Measurements from ENCODE around the gene AWAT1. TPM values are rescaled to one million over a fixed set of nuclear protein-coding genes. Genes with fewer than 3 reads are reported as not detected.
"Not testable (repeated sequence)": the region's sequence is repeated elsewhere in the genome, so short reads cannot be mapped to it uniquely, and the experiment has no call there.

The AWAT1 gene
- total RNA-seq, 1 donor from 2014 or later = not detected

DNA sequence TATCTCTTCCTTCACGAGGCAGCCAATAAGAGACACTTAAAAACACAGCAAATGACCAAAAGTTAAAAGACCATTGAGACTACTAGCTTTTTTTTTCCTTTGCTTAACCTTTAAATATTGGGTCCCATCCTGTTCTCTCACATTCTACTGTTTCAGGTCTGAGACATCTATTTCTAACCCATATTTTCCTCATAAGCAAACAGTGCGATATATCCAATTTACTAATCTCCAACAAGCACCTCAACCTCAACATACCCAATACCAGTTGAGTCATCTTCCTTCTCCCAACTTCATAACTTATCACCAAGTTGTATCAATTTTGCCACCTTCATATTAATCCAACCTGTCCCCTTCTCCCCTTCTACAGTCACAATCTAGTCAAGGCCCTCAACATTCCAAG, 7.0 kb downstream of the AWAT1 start:
- no peak overlapping the region for H3K27ac Mint-ChIP-seq (ENCODE audit: unreplicated experiment)

DNA sequence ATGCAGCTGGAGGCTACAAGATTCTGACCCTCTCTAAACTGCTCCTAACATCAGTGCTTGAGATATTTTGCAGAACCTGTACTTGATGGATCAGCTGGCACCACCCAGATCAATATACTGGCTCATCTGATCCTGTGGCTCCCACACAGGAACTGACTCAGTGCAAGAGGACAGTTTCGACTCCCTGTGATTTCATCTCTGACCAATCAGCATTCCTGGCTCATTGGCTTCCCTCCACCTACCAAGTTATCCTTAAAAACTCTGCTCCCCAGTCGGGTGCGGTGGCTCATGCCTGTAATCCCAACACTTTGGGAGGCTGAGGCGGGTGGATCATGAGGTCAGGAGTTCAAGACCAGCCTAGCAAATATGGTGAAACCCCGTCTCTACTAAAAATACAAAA, 9.1 kb downstream of the AWAT1 start:
- H3K27me3 Mint-ChIP-seq (ENCODE audit: low read depth); H3K27ac Mint-ChIP-seq (ENCODE audit: unreplicated experiment); H3K36me3 Mint-ChIP-seq (ENCODE audit: low read depth); H3K4me1 Mint-ChIP-seq; DNase-seq (ENCODE audit: low read depth, low spot score); H3K4me3 Mint-ChIP-seq; H3K9me3 Mint-ChIP-seq: not testable (repeated sequence)

More for the DNA sequence above, 7.0 kb downstream of the AWAT1 start:
- TF ChIP-seq, protein P1, sequence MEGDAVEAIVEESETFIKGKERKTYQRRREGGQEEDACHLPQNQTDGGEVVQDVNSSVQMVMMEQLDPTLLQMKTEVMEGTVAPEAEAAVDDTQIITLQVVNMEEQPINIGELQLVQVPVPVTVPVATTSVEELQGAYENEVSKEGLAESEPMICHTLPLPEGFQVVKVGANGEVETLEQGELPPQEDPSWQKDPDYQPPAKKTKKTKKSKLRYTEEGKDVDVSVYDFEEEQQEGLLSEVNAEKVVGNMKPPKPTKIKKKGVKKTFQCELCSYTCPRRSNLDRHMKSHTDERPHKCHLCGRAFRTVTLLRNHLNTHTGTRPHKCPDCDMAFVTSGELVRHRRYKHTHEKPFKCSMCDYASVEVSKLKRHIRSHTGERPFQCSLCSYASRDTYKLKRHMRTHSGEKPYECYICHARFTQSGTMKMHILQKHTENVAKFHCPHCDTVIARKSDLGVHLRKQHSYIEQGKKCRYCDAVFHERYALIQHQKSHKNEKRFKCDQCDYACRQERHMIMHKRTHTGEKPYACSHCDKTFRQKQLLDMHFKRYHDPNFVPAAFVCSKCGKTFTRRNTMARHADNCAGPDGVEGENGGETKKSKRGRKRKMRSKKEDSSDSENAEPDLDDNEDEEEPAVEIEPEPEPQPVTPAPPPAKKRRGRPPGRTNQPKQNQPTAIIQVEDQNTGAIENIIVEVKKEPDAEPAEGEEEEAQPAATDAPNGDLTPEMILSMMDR (conservative IDR thresholded peaks at IDR 0.05) = no peak
- Mint-ChIP-seq H3K27me3 (ENCODE audit: low read depth) (no peaks in the 10 kb centered on the region), H3K4me1 (no peaks in the 10 kb centered on the region), H3K36me3 (ENCODE audit: low read depth) (peaks cover 2% of the 10 kb centered on the region), H3K9me3 (peaks cover 6% of the 10 kb centered on the region), H3K4me3 (no peak overlapping the region)
- DNase-seq (ENCODE audit: low read depth, low spot score) = no peak

DNA sequence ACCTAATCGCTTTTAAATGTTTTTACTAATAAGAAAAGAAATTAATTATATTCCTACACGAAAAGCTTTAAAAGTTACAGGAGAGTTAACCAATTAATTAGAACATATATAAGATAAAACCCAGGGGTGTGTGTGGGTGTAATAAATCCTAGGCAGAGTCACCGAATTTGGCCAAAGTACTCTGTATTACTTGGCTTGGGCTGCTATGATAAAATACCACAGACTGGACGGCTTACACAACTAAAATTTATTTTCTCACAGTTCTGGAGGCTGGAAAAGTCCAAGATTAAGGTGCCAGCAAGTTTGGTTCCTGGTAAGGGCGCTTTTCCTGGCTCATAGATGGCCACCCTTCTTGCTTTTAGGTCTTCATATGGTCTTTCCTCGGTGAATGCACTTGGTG, 10.4 kb downstream of the AWAT1 start:
- DNase-seq (ENCODE audit: low read depth, low spot score) = no peak
- Mint-ChIP-seq H3K4me3 (no peak overlapping the region), H3K9me3 (peaks cover 7% of the 10 kb centered on the region), H3K27me3 (ENCODE audit: low read depth) (no peaks in the 10 kb centered on the region), H3K4me1 (no peaks in the 10 kb centered on the region), H3K36me3 (ENCODE audit: low read depth) (peaks cover 2% of the 10 kb centered on the region), H3K27ac (ENCODE audit: unreplicated experiment) (no peak overlapping the region)
- TF ChIP-seq, protein P1 (conservative IDR thresholded peaks at IDR 0.05) = no peak

DNA sequence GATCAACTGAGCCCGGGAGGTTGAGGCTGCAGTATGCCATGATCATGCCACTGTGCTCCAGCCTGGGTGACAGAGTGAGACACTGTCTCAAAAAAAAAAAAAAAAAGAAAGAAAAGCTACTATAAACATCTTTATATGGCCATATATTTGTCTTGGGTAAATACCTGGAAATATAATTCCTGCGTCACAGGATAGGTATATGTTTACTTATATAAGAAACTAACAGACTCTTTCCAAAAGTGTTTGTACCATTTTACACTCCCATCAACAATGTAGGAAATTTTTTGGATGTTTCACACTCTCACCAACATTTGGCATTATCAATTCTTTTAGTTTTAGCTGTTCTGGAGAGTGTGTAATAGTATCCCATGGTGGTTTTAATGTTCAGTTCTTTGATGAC, 12.8 kb downstream of the AWAT1 start:
- H3K36me3 Mint-ChIP-seq (ENCODE audit: low read depth) = peaks cover 5% of the 10 kb centered on the region
- H3K4me1 Mint-ChIP-seq = no peaks in the 10 kb centered on the region
- TF ChIP-seq, protein P1 (conservative IDR thresholded peaks at IDR 0.05) = no peak
- H3K4me3 Mint-ChIP-seq = no peak overlapping the region
- no peaks in the 10 kb centered on the region for H3K27me3 Mint-ChIP-seq (ENCODE audit: low read depth)
- no peak overlapping the region for H3K27ac Mint-ChIP-seq (ENCODE audit: unreplicated experiment)
- DNase-seq (ENCODE audit: low read depth, low spot score) = no peak
- H3K9me3 Mint-ChIP-seq = peaks cover 5% of the 10 kb centered on the region

DNA sequence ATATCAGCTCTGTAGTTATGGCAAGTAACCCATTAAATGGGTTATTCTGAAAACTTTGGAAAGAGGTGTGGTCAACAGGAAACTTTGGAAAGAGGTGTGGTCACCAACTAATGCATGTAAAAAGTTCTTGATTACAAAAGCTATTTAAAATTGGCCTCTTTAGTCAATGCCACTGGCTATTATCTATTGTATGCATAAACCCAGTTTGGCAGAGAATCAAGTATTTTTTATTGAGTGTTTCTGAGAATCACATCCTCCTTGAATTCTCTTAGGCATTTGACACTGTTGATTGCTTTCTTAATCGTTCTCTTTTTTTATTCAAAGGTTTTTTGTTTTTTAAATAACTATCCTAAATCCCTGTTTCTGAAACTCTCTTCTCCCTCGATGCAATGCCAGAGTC, 18.0 kb downstream of the AWAT1 start:
- H3K4me3 Mint-ChIP-seq = no peak overlapping the region
- TF ChIP-seq, protein P1 (conservative IDR thresholded peaks at IDR 0.05) = no peak
- H3K36me3 Mint-ChIP-seq (ENCODE audit: low read depth) = peaks cover 10% of the 10 kb centered on the region
- no peak for DNase-seq (ENCODE audit: low read depth, low spot score)
- H3K4me1 Mint-ChIP-seq = peaks cover 8% of the 10 kb centered on the region
- peaks cover 11% of the 10 kb centered on the region for H3K9me3 Mint-ChIP-seq
- H3K27me3 Mint-ChIP-seq (ENCODE audit: low read depth) = no peaks in the 10 kb centered on the region
- no peak overlapping the region for H3K27ac Mint-ChIP-seq (ENCODE audit: unreplicated experiment)

DNA sequence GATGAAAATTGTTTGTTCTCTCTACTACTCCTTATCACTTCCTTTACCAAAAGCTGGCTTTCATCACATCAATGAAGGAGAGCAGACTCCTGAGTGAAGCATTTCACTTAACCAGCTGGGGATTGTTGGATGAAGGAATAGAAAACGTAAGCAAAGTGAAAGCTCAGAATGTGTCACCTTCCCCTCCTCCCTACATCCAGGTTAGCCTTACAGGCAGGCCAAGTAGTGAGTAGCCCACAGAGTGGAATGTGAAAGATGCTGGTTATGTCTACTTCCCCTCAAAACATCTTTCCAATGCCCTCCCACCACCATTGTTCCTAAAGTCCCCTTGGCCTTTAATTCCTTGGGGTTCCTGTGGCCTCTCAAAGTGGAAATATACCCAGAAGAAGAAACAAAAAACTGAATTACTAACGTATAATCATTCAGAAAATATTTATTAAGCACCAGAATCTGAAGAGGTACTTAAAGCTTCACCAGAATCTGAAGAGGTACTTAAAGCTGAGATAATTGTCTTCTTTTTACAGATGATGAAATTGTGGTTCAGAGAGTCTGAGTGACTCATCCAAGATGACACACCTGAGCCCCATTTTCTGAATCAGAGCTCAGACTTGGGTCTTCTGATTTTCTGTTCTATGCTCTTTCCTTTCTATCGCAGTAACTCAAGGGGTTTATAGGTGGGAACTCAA, 19.1 kb downstream of the AWAT1 start:
- peaks cover 8% of the 10 kb centered on the region for H3K4me1 Mint-ChIP-seq
- no peak overlapping the region for H3K27ac Mint-ChIP-seq (ENCODE audit: unreplicated experiment)
- DNase-seq (ENCODE audit: low read depth, low spot score) = no peak
- TF ChIP-seq, protein P1 (conservative IDR thresholded peaks at IDR 0.05) = no peak
- no peaks in the 10 kb centered on the region for H3K27me3 Mint-ChIP-seq (ENCODE audit: low read depth)
- no peak overlapping the region for H3K4me3 Mint-ChIP-seq
- H3K36me3 Mint-ChIP-seq (ENCODE audit: low read depth) = peaks cover 10% of the 10 kb centered on the region
- peaks cover 9% of the 10 kb centered on the region for H3K9me3 Mint-ChIP-seq
